Sigmoid colon (tissue), 7 donors: ENCODE results near the gene SCAI. TPM values are rescaled to one million over a fixed set of nuclear protein-coding genes. Genes with fewer than 3 reads are reported as not detected.

ENCODE experiments used
- DNase-seq: peaks from one replicate; pipeline ENCODE4 v3.0.0-alpha.2; 2019
- H3K27ac ChIP-seq, 4 donors: fragments of 200-600 bp; sonication (generic); one replicate each; pipeline ENCODE4 v1.5.1; 2016 to 2019; ENCODE audit warnings: mild to moderate bottlenecking in 1 of 4
- H3K27me3 ChIP-seq, 3 donors: fragments of 200-600 bp; sonication (generic); one replicate each; pipeline ENCODE4 v1.5.1; 2019; ENCODE audit warnings: mild to moderate bottlenecking in 1 of 3
- H3K36me3 ChIP-seq, 4 donors: fragments of 200-600 bp; sonication (generic); one replicate each; pipeline ENCODE4 v1.5.1; 2016 to 2019
- H3K4me1 ChIP-seq, 4 donors: fragments of 200-600 bp; sonication (generic); one replicate each; pipeline ENCODE4 v1.5.1; 2017 to 2019
- H3K4me3 ChIP-seq, 4 donors: fragments of 200-600 bp; sonication (generic); one replicate each; pipeline ENCODE4 v1.5.1; 2017 to 2019; ENCODE audit warnings: mild to moderate bottlenecking in 2 of 4, moderate library complexity in 1 of 4
- H3K9me3 ChIP-seq, 4 donors: fragments of 200-600 bp in 3 of 4; sonication (generic) in 3 of 4; one replicate each; pipeline versions ENCODE4 v1.5.1 to v1.6.1; 2013 to 2019
- CTCF ChIP-seq, 4 experiments: fragments of 450-650 bp in 3 of 4; fragments of 200-600 bp in 1 of 4; IDR thresholded peaks; one replicate each; pipeline ENCODE4 v1.5.1; 2016 to 2019; ENCODE audit warnings: antibody characterized with exemption in 4 of 4, mild to moderate bottlenecking in 3 of 4, moderate library complexity in 2 of 4
- EP300 ChIP-seq, 4 donors: sonication (generic); formaldehyde crosslinking; IDR thresholded peaks; one replicate each; pipeline ENCODE4 v1.6.1; 2017; ENCODE audit warnings: antibody characterized with exemption in 4 of 4
- POLR2A ChIP-seq, 2 donors: fragments of 450-650 bp; IDR thresholded peaks; one replicate each; pipeline ENCODE4 v1.6.1; 2016; ENCODE audit warnings: antibody characterized with exemption in 2 of 2, mild to moderate bottlenecking in 2 of 2, moderate library complexity in 2 of 2
- POLR2AphosphoS5 ChIP-seq, 4 donors: sonication (generic); formaldehyde crosslinking; IDR thresholded peaks; one replicate each; pipeline ENCODE4 v1.6.1; 2017; ENCODE audit warnings: antibody characterized with exemption in 4 of 4
- WGBS, 2 donors: extraction: QIAGEN DNeasy Blood & Tissue Kit; methylation state at CpG; one replicate each; pipeline ENCODE4 v1.1.7; 2013; 5-methylcytosine and 5-hydroxymethylcytosine counted together
- intact Hi-C: fragments of 100-400 bp; cut with DNase I; formaldehyde crosslinking; loops from one replicate; pipeline ENCODE4 v1.15.1; 2023
- polyA plus RNA-seq, 3 donors: library from polyadenylated mRNA; stranded (reverse); fragments of 200-250 nt; gene quantifications; one replicate each; pipeline ENCODE4 v1.2.3, GENCODE V29; 2013
- total RNA-seq, 4 donors: library from RNA; depleted of rRNA; stranded (reverse); fragments of >200 nt; gene quantifications; one replicate each; pipeline ENCODE4 v1.1.0, GENCODE V29; 2016
- donor health status: healthy with polysubstance abuse.
- donor health status: Bipolar disorder and iron deficiency.
- donor health status: healthy.

The SCAI gene
- total and polyA plus RNA-seq, 7 donors: under 0.01 to 15.8 (median 5.4) TPM

GRCh38 chr9:125137200-125137599, 6.1 kb downstream of the SCAI start:
- DNase-seq: no peak
- intact Hi-C loops: no loop called here
- Histone ChIP-seq H3K36me3 (no peaks in the 10 kb centered on the region), H3K9me3 (no peaks in the 10 kb centered on the region), H3K27ac (no peak overlapping the region), H3K4me3 (no peak overlapping the region), H3K4me1 (peaks cover 0 to 10% (median 4%) of the 10 kb centered on the region in 4 donors), H3K27me3 (no peaks in the 10 kb centered on the region)
- WGBS, 2 donors: 88 to 89% methylated on average over 4 of the region's 4 CpGs
- TF ChIP-seq EP300 (IDR thresholded peaks at IDR 0.05): no peak
- TF ChIP-seq CTCF (IDR thresholded peaks at IDR 0.05): no peak
- TF ChIP-seq POLR2A (IDR thresholded peaks at IDR 0.05): no peak
- TF ChIP-seq POLR2AphosphoS5 (IDR thresholded peaks at IDR 0.05): no peak

GRCh38 chr9:125134976-125135375, 8.4 kb downstream of the SCAI start:
- DNase-seq: no peak
- no peaks in the 10 kb centered on the region for H3K9me3 ChIP-seq
- no peaks in the 10 kb centered on the region for H3K27me3 ChIP-seq
- H3K4me1 ChIP-seq: no peaks in the 10 kb centered on the region
- TF ChIP-seq POLR2AphosphoS5 (IDR thresholded peaks at IDR 0.05): no peak
- TF ChIP-seq EP300 (IDR thresholded peaks at IDR 0.05): no peak
- no peak for TF ChIP-seq POLR2A (IDR thresholded peaks at IDR 0.05)
- no peak for TF ChIP-seq CTCF (IDR thresholded peaks at IDR 0.05)
- H3K4me3 ChIP-seq: no peak overlapping the region
- no peak overlapping the region for H3K27ac ChIP-seq
- no peaks in the 10 kb centered on the region for H3K36me3 ChIP-seq
- intact Hi-C loops: no loop called here

- Histone ChIP-seq H3K36me3 (no peaks in the 10 kb centered on the region), H3K27me3 (no peaks in the 10 kb centered on the region), H3K27ac (no peak overlapping the region), H3K9me3 (no peaks in the 10 kb centered on the region), H3K4me1 (no peaks in the 10 kb centered on the region), H3K4me3 (no peak overlapping the region)
- intact Hi-C loops: no loop called here
- TF ChIP-seq CTCF (IDR thresholded peaks at IDR 0.05) (no peak), POLR2AphosphoS5 (IDR thresholded peaks at IDR 0.05) (no peak)
- no peak for DNase-seq
- WGBS, 2 donors: 83 to 88% methylated on average over 1 of the region's 1 CpG
These were observed 9.7 kb downstream of the SCAI start for GRCh38 chr9:125133403-125134329.

GRCh38 chr9:125131778-125132177, 11.6 kb downstream of the SCAI start:
- H3K4me1 ChIP-seq: peaks cover 0 to 1% (median under 1%) of the 10 kb centered on the region in 4 donors
- intact Hi-C loops: no loop called here
- WGBS, 2 donors: 85 to 97% methylated on average over 6 of the region's 6 CpGs
- H3K36me3 ChIP-seq: no peaks in the 10 kb centered on the region
- no peaks in the 10 kb centered on the region for H3K27me3 ChIP-seq
- no peaks in the 10 kb centered on the region for H3K9me3 ChIP-seq
- no peak overlapping the region for H3K4me3 ChIP-seq
- H3K27ac ChIP-seq: no peak overlapping the region
- TF ChIP-seq EP300 (IDR thresholded peaks at IDR 0.05): no peak
- no peak for TF ChIP-seq POLR2A (IDR thresholded peaks at IDR 0.05)
- TF ChIP-seq POLR2AphosphoS5 (IDR thresholded peaks at IDR 0.05): no peak
- TF ChIP-seq CTCF (IDR thresholded peaks at IDR 0.05): no peak
- no peak for DNase-seq
